ENCODE measurements around the gene KIAA0232.

Gene KIAA0232

GRCh38 chr4:6758728-6759127 lies 23.8 kb upstream of the KIAA0232 start:
- Histone ChIP-seq H3K4me1 (ENCODE audit: control insufficient read depth, insufficient read depth, low read length) (no peaks in the 10 kb centered on the region), H3K4me3 (ENCODE audit: low read depth, low read length) (no peak overlapping the region), H3K9ac (ENCODE audit: low read length) (no peak overlapping the region), H3K36me3 (ENCODE audit: control insufficient read depth, insufficient read depth, low read length) (no peaks in the 10 kb centered on the region), H3K27ac (ENCODE audit: low read depth, low read length) (no peak overlapping the region), H3K27me3 (ENCODE audit: control insufficient read depth, insufficient read depth, low read length) (no peaks in the 10 kb centered on the region), H3K9me3 (ENCODE audit: control insufficient read depth, insufficient read depth, low read depth, low read length) (no peaks in the 10 kb centered on the region)

- Histone ChIP-seq H3K27me3 (ENCODE audit: control insufficient read depth, insufficient read depth, low read length) (no peaks in the 10 kb centered on the region), H3K36me3 (ENCODE audit: control insufficient read depth, insufficient read depth, low read length) (no peaks in the 10 kb centered on the region), H3K9ac (ENCODE audit: low read length) (no peak overlapping the region), H3K9me3 (ENCODE audit: control insufficient read depth, insufficient read depth, low read depth, low read length) (no peaks in the 10 kb centered on the region), H3K4me1 (ENCODE audit: control insufficient read depth, insufficient read depth, low read length) (no peaks in the 10 kb centered on the region), H3K4me3 (ENCODE audit: low read depth, low read length) (no peak overlapping the region), H3K27ac (ENCODE audit: low read depth, low read length) (no peak overlapping the region)
Measured at GRCh38 chr4:6760865-6761264, 21.7 kb upstream of the KIAA0232 start.

- Histone ChIP-seq H3K27me3 (ENCODE audit: control insufficient read depth, insufficient read depth, low read length) (no peaks in the 10 kb centered on the region), H3K4me3 (ENCODE audit: low read depth, low read length) (no peak overlapping the region), H3K9me3 (ENCODE audit: control insufficient read depth, insufficient read depth, low read depth, low read length) (no peaks in the 10 kb centered on the region), H3K9ac (ENCODE audit: low read length) (no peak overlapping the region), H3K36me3 (ENCODE audit: control insufficient read depth, insufficient read depth, low read length) (no peaks in the 10 kb centered on the region), H3K27ac (ENCODE audit: low read depth, low read length) (no peak overlapping the region), H3K4me1 (ENCODE audit: control insufficient read depth, insufficient read depth, low read length) (no peaks in the 10 kb centered on the region)
Measured at GRCh38 chr4:6761649-6762615, 20.6 kb upstream of the KIAA0232 start.

- H3K9ac ChIP-seq (ENCODE audit: low read length), result no peak overlapping the region
- H3K27ac ChIP-seq (ENCODE audit: low read depth, low read length), result no peak overlapping the region
- no peak overlapping the region for H3K4me3 ChIP-seq (ENCODE audit: low read depth, low read length)
Measured at GRCh38 chr4:6763330-6763851, 19.1 kb upstream of the KIAA0232 start.

GRCh38 chr4:6764976-6765620 lies 17.4 kb upstream of the KIAA0232 start:
- Histone ChIP-seq H3K9ac (ENCODE audit: low read length) (no peak overlapping the region), H3K27me3 (ENCODE audit: control insufficient read depth, insufficient read depth, low read length) (no peaks in the 10 kb centered on the region), H3K4me3 (ENCODE audit: low read depth, low read length) (no peak overlapping the region), H3K27ac (ENCODE audit: low read depth, low read length) (no peak overlapping the region), H3K9me3 (ENCODE audit: control insufficient read depth, insufficient read depth, low read depth, low read length) (no peaks in the 10 kb centered on the region), H3K4me1 (ENCODE audit: control insufficient read depth, insufficient read depth, low read length) (peaks cover 13% of the 10 kb centered on the region), H3K36me3 (ENCODE audit: control insufficient read depth, insufficient read depth, low read length) (no peaks in the 10 kb centered on the region)

More at GRCh38 chr4:6763330-6763851, 19.1 kb upstream of the KIAA0232 start:
- H3K9me3 ChIP-seq (ENCODE audit: control insufficient read depth, insufficient read depth, low read depth, low read length), result no peaks in the 10 kb centered on the region
- peaks cover 9% of the 10 kb centered on the region for H3K4me1 ChIP-seq (ENCODE audit: control insufficient read depth, insufficient read depth, low read length)
- no peaks in the 10 kb centered on the region for H3K27me3 ChIP-seq (ENCODE audit: control insufficient read depth, insufficient read depth, low read length)
- no peaks in the 10 kb centered on the region for H3K36me3 ChIP-seq (ENCODE audit: control insufficient read depth, insufficient read depth, low read length)

GRCh38 chr4:6765703-6766102 lies 16.8 kb upstream of the KIAA0232 start:
- Histone ChIP-seq H3K4me1 (ENCODE audit: control insufficient read depth, insufficient read depth, low read length) (peaks cover 13% of the 10 kb centered on the region), H3K4me3 (ENCODE audit: low read depth, low read length) (no peak overlapping the region), H3K27ac (ENCODE audit: low read depth, low read length) (no peak overlapping the region)

GRCh38 chr4:6767386-6767747 lies 15.2 kb upstream of the KIAA0232 start:
- H3K9ac ChIP-seq (ENCODE audit: low read length), result no peak overlapping the region
- H3K9me3 ChIP-seq (ENCODE audit: control insufficient read depth, insufficient read depth, low read depth, low read length), result no peaks in the 10 kb centered on the region
- H3K27ac ChIP-seq (ENCODE audit: low read depth, low read length), result no peak overlapping the region
- no peaks in the 10 kb centered on the region for H3K27me3 ChIP-seq (ENCODE audit: control insufficient read depth, insufficient read depth, low read length)
- peaks cover 13% of the 10 kb centered on the region for H3K4me1 ChIP-seq (ENCODE audit: control insufficient read depth, insufficient read depth, low read length)
- no peak overlapping the region for H3K4me3 ChIP-seq (ENCODE audit: low read depth, low read length)
- no peaks in the 10 kb centered on the region for H3K36me3 ChIP-seq (ENCODE audit: control insufficient read depth, insufficient read depth, low read length)

More at GRCh38 chr4:6765703-6766102, 16.8 kb upstream of the KIAA0232 start:
- Histone ChIP-seq H3K36me3 (ENCODE audit: control insufficient read depth, insufficient read depth, low read length) (no peaks in the 10 kb centered on the region), H3K27me3 (ENCODE audit: control insufficient read depth, insufficient read depth, low read length) (no peaks in the 10 kb centered on the region), H3K9ac (ENCODE audit: low read length) (no peak overlapping the region), H3K9me3 (ENCODE audit: control insufficient read depth, insufficient read depth, low read depth, low read length) (no peaks in the 10 kb centered on the region)

GRCh38 chr4:6767748-6768538 lies 14.6 kb upstream of the KIAA0232 start:
- Histone ChIP-seq H3K27me3 (ENCODE audit: control insufficient read depth, insufficient read depth, low read length) (no peaks in the 10 kb centered on the region), H3K9ac (ENCODE audit: low read length) (no peak overlapping the region), H3K4me1 (ENCODE audit: control insufficient read depth, insufficient read depth, low read length) (peaks cover 15% of the 10 kb centered on the region), H3K36me3 (ENCODE audit: control insufficient read depth, insufficient read depth, low read length) (no peaks in the 10 kb centered on the region), H3K4me3 (ENCODE audit: low read depth, low read length) (no peak overlapping the region), H3K9me3 (ENCODE audit: control insufficient read depth, insufficient read depth, low read depth, low read length) (no peaks in the 10 kb centered on the region), H3K27ac (ENCODE audit: low read depth, low read length) (no peak overlapping the region)

- Histone ChIP-seq H3K36me3 (ENCODE audit: control insufficient read depth, insufficient read depth, low read length) (no peaks in the 10 kb centered on the region), H3K9me3 (ENCODE audit: control insufficient read depth, insufficient read depth, low read depth, low read length) (no peaks in the 10 kb centered on the region), H3K4me1 (ENCODE audit: control insufficient read depth, insufficient read depth, low read length) (peaks cover 19% of the 10 kb centered on the region), H3K9ac (ENCODE audit: low read length) (no peak overlapping the region), H3K27me3 (ENCODE audit: control insufficient read depth, insufficient read depth, low read length) (no peaks in the 10 kb centered on the region), H3K27ac (ENCODE audit: low read depth, low read length) (no peak overlapping the region), H3K4me3 (ENCODE audit: low read depth, low read length) (no peak overlapping the region)
Measured at GRCh38 chr4:6768539-6768905, 14.0 kb upstream of the KIAA0232 start.

- no peaks in the 10 kb centered on the region for H3K9me3 ChIP-seq (ENCODE audit: control insufficient read depth, insufficient read depth, low read depth, low read length)
- H3K27me3 ChIP-seq (ENCODE audit: control insufficient read depth, insufficient read depth, low read length), result no peaks in the 10 kb centered on the region
- H3K9ac ChIP-seq (ENCODE audit: low read length), result no peak overlapping the region
- no peak overlapping the region for H3K4me3 ChIP-seq (ENCODE audit: low read depth, low read length)
- peaks cover 19% of the 10 kb centered on the region for H3K4me1 ChIP-seq (ENCODE audit: control insufficient read depth, insufficient read depth, low read length)
- no peak overlapping the region for H3K27ac ChIP-seq (ENCODE audit: low read depth, low read length)
- H3K36me3 ChIP-seq (ENCODE audit: control insufficient read depth, insufficient read depth, low read length), result no peaks in the 10 kb centered on the region
Measured at GRCh38 chr4:6769233-6769988, 13.1 kb upstream of the KIAA0232 start.
